Astrocyte of the cerebellum (primary cell): ENCODE measurements around the gene CCDC83.
"Not testable (repeated sequence)": the region's sequence is repeated elsewhere in the genome, so short reads cannot be mapped to it uniquely, and the experiment has no call there.

Experiments
- DNase-seq: peaks from one replicate; pipeline ENCODE4 v3.0.0-alpha.2; 2011; ENCODE audit warnings: low read depth
- H3K4me3 ChIP-seq: 2 replicates; pipeline ENCODE4 v1.5.1; 2011; ENCODE audit warnings: mild to moderate bottlenecking, low read depth, low read length, moderate library complexity
- in situ Hi-C: cut with HindIII; loops from 2 replicates; pipeline ENCODE4 v1.10.0; 2017; ENCODE audit warnings: low sequenced_read_pairs
- TF ChIP-seq, protein P1 (sequence below): IDR thresholded peaks from 2 replicates; pipeline ENCODE4 v1.5.1; 2012; ENCODE audit warnings: low read length, low read depth, moderate library complexity, mild to moderate bottlenecking; ENCODE audit errors: missing control alignments

Gene CCDC83

DNA sequence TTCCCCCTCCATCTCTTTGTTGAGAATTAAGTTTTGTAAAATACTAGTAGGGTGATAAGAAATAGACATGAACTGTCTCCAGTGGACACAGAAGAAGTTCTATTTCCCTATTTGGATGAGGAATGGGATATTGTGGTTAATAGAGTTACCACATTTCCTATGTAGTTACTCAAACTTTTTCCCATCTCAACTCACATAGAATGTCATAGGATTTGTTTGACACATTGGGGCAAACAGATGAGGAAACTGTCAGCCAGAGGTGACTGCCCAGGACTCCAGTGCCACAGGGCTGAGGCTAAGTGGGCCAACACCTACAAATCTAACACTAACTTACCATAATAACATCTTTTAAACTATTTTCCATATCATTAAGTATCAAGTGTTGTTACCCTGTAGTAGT, 58.3 kb downstream of the CCDC83 start:
- no peak for DNase-seq

DNA sequence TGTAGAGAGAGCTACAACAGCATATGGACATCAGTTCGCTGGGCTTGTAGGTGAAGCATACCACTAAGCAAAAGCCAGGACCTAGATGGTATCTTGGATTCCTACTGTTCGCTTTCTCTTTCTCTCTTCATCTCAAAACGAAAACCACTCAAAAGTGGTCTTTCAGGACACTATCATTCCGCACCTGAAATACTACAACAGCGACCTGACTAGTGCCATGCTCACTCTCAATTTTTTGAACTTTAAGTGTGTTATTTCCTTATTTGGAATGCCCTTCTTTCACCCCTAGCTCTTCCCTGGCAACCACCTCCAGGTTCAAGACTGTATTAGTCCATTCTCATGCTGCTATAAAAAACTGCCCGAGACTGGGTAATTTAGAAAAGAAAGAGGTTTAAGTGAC, 59.2 kb downstream of the CCDC83 start:
- no peak for DNase-seq
- TF ChIP-seq, protein P1, sequence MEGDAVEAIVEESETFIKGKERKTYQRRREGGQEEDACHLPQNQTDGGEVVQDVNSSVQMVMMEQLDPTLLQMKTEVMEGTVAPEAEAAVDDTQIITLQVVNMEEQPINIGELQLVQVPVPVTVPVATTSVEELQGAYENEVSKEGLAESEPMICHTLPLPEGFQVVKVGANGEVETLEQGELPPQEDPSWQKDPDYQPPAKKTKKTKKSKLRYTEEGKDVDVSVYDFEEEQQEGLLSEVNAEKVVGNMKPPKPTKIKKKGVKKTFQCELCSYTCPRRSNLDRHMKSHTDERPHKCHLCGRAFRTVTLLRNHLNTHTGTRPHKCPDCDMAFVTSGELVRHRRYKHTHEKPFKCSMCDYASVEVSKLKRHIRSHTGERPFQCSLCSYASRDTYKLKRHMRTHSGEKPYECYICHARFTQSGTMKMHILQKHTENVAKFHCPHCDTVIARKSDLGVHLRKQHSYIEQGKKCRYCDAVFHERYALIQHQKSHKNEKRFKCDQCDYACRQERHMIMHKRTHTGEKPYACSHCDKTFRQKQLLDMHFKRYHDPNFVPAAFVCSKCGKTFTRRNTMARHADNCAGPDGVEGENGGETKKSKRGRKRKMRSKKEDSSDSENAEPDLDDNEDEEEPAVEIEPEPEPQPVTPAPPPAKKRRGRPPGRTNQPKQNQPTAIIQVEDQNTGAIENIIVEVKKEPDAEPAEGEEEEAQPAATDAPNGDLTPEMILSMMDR: no peak
- in situ Hi-C loops: no loop called here
- no peak overlapping the region for H3K4me3 ChIP-seq

More for the DNA sequence above, 58.3 kb downstream of the CCDC83 start:
- no peak overlapping the region for H3K4me3 ChIP-seq
- in situ Hi-C loops: no loop called here
- TF ChIP-seq, protein P1: no peak

DNA sequence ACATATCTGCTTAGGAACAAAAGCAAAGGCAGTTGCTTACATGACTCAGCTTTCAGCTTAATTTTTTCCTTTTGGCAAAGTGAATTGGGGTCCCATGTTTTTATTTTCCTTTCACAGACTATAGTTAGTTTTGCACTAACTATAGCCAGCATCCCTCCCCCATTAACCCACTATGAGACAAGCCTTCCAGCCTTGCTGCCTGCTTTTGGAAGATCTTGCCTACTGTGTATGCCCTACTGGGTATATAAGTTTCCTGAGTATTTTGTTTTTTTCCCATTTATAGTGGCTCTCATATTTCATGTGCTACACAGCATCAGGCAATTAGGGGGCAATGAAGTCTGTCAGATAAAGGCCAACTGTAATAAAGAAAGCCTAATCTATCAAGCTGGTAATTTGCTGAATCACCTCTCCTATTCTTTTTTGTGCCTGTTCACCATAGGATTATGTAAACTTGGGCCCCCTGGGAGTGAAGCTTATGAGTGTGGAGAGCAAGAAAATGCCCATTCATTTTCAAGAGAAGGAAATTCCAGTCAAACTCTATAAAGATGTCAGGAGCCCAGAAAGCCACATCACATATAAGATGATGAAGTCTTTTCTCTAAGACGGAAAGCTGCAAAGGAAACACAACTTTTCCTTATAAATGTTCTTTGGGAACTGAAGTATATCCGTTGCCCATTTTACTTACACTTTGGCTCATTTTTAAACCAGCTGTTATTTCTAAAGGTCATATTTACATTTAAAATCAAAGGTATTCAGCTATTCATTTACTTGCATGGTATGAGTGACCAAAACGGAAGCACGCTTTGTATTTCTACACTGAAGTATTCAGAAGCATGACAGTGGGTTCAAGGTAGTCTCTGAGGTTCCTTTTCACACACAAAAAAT, 64.0 kb downstream of the CCDC83 start:
- TF ChIP-seq, protein P1: no peak
- no peak overlapping the region for H3K4me3 ChIP-seq
- no peak for DNase-seq
- in situ Hi-C loops: no loop called here

DNA sequence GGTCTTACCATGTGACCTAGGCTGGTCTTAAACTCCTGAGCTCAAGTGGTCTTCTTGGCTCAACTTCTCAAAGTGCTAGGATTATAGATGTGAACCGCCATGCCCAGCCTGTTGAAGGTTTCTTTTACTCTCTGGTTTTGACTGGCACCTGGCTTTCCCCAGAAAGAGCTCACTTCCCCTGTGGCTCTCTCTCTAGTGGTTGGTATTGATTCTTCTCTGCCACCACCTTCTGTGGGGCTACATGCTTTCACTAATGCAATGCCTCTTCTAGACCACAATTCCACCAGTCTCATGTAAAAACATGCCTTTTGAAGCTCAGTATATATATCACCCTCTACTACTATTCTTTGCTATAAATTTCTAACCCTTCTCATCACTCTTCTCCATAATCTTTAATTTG, 67.2 kb downstream of the CCDC83 start:
- TF ChIP-seq, protein P1: no peak
- no peak for DNase-seq
- no peak overlapping the region for H3K4me3 ChIP-seq
- in situ Hi-C loops: no loop called here

DNA sequence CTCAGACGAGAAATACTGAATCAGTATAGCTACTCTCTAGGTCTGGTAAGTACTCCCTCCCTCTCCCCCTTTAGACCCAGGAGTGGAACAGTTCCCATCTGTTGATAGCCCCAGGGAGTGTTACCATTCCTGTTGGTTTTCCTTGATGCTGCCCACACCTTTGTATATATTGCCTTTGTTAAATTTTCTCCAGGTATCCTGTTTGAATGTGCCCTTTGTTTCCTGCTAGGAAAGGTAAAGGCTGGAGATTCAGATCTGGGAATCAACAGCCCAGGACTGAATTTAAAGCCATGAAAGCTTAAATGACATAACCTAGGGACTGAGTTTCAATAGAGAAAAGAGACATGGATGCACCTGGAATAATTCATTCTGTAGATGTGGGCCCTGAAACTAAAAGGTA, 68.3 kb downstream of the CCDC83 start:
- no peak for DNase-seq
- H3K4me3 ChIP-seq: no peak overlapping the region
- in situ Hi-C loops: no loop called here
- TF ChIP-seq, protein P1: no peak

DNA sequence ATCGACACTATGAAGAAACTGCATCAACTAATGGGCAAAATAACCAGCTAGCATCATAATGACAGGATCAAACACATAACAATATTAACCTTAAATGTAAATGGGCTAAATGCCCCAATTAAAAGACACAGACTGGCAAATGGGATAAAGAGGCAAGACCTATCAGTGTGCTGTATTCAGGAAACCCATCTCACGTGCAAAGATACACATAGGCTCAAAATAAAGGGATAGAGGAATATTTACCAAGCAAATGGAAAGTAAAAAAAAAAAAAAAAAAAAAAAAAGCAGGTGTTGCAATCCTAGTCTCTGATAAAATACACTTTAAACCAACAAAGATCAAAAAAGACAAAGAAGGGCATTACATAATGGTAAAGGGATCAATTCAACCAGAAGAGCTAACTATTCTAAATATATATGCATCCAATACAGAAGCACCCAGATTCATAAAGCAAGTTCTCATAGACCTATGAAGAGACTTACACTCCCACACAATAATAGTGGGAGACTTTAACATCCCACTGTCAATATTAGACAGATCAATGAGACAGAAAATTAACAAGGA, 71.6 kb downstream of the CCDC83 start:
- H3K4me3 ChIP-seq, DNase-seq, in situ Hi-C loops: not testable (repeated sequence)

DNA sequence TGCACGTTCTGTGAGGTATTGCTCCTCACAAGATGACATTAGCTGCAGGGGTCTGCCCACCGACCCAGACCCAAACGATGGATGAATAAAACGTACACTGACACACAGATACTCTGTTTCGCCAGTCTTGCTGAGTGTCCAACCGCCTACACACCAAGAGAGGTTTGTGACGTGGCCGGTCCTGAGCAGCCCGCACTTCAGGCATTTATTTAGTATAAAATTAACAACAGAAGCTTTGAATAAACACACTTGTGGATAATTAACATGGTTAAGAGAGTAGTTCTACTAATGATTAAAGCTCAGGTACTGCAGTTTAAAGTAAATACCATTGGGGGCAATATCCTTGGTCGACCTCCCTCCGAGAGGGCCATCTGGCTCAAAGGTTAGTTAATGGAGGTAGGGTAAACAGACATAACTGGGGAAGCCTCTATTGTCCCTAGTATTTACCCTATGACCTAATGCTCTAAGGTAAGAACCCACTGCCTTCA, 75.7 kb downstream of the CCDC83 start:
- DNase-seq: no peak
- TF ChIP-seq, protein P1: no peak
- H3K4me3 ChIP-seq: no peak overlapping the region
- in situ Hi-C loops: no loop called here
